Measurements from ENCODE around the gene SOCS6.

SOCS6 gene

DNA sequence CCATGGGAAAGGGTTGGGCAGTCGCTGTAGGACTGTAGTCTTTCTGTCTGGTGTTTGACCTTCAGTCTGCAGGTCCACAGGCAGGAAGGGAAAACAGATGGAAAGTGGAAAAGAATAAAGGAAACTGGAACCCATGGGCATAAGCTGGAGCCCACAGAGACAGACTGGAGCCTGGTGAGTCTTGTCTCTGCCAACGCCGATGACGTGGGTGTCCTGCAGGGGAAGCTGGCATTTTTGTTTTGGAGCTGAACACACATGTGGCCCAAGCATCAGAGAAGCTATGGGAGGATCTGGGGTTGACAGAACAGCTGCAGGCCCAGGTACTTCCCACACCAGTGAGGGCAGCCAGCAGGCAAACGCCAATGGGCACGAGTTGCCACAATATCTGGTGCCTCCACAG, 28.2 kb upstream of the SOCS6 start:
- TF ChIP-seq, protein P1, sequence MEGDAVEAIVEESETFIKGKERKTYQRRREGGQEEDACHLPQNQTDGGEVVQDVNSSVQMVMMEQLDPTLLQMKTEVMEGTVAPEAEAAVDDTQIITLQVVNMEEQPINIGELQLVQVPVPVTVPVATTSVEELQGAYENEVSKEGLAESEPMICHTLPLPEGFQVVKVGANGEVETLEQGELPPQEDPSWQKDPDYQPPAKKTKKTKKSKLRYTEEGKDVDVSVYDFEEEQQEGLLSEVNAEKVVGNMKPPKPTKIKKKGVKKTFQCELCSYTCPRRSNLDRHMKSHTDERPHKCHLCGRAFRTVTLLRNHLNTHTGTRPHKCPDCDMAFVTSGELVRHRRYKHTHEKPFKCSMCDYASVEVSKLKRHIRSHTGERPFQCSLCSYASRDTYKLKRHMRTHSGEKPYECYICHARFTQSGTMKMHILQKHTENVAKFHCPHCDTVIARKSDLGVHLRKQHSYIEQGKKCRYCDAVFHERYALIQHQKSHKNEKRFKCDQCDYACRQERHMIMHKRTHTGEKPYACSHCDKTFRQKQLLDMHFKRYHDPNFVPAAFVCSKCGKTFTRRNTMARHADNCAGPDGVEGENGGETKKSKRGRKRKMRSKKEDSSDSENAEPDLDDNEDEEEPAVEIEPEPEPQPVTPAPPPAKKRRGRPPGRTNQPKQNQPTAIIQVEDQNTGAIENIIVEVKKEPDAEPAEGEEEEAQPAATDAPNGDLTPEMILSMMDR (IDR thresholded peaks at IDR 0.05; ENCODE audit: low read depth, low read length), result no peak
- TF ChIP-seq EZH2phosphoT487 (IDR thresholded peaks at IDR 0.05; ENCODE audit: low read depth), result no peak
- no peaks in the 10 kb centered on the region for H3K9me3 ChIP-seq (ENCODE audit: insufficient read depth, low read length)
- H2AFZ ChIP-seq (ENCODE audit: low read depth, low read length), result no peak overlapping the region
- H3K27ac ChIP-seq (ENCODE audit: low read length), result no peak overlapping the region
- no peaks in the 10 kb centered on the region for H3K4me1 ChIP-seq (ENCODE audit: low read length)
- no peak overlapping the region for H3K4me3 ChIP-seq (ENCODE audit: low read length)
- H3K79me2 ChIP-seq (ENCODE audit: low read length), result no peaks in the 10 kb centered on the region
- H3K4me2 ChIP-seq (ENCODE audit: low read length), result no peak overlapping the region
- no peaks in the 10 kb centered on the region for H4K20me1 ChIP-seq (ENCODE audit: insufficient read depth, low read length)
- no peaks in the 10 kb centered on the region for H3K36me3 ChIP-seq (replicated peaks; ENCODE audit: low read depth, low read length)
- no peaks in the 10 kb centered on the region for H3K27me3 ChIP-seq (ENCODE audit: low read depth, low read length)
- no peak overlapping the region for H3K9ac ChIP-seq (ENCODE audit: low read length)

DNA sequence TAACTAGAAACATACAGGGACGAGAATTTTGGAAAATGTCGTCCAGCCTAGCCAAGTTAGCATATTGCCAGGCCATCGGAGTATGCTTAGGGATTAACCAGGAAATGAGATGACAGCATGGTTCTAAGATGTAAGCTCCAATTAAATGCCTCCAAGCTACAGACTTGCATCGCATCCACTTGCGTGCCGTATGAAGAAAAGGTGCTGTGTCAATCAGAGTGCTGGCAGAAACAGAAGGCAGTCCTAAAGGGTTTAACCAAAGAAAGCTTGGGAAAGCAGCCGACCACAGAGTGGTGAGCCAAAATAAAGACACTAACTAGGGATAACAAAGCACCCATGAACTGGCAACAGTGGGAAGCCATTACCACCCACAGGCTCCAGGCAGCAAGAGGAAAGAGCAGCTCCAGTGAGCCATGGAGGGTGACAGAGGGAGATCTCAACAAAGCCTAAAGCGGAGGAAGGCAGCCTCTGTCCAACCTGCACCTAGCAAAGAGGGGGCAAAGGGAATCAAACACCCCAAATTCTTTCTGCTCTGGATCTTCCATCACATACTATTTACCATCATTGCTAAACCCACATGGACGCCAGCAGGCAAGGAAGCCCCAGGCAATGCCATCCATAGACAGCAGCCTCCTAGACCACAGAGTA, 27.6 kb upstream of the SOCS6 start:
- Histone ChIP-seq H3K4me2 (ENCODE audit: low read length) (no peak overlapping the region), H3K9ac (ENCODE audit: low read length) (no peak overlapping the region), H3K4me3 (ENCODE audit: low read length) (no peak overlapping the region), H3K4me1 (ENCODE audit: low read length) (no peaks in the 10 kb centered on the region), H4K20me1 (ENCODE audit: insufficient read depth, low read length) (no peaks in the 10 kb centered on the region), H2AFZ (ENCODE audit: low read depth, low read length) (no peak overlapping the region), H3K27ac (ENCODE audit: low read length) (no peak overlapping the region), H3K27me3 (ENCODE audit: low read depth, low read length) (no peaks in the 10 kb centered on the region), H3K36me3 (replicated peaks; ENCODE audit: low read depth, low read length) (no peaks in the 10 kb centered on the region), H3K79me2 (ENCODE audit: low read length) (no peaks in the 10 kb centered on the region), H3K9me3 (ENCODE audit: insufficient read depth, low read length) (no peaks in the 10 kb centered on the region)
- no peak for TF ChIP-seq EZH2phosphoT487 (IDR thresholded peaks at IDR 0.05; ENCODE audit: low read depth)
- TF ChIP-seq, protein P1 (IDR thresholded peaks at IDR 0.05; ENCODE audit: low read depth, low read length), result no peak

DNA sequence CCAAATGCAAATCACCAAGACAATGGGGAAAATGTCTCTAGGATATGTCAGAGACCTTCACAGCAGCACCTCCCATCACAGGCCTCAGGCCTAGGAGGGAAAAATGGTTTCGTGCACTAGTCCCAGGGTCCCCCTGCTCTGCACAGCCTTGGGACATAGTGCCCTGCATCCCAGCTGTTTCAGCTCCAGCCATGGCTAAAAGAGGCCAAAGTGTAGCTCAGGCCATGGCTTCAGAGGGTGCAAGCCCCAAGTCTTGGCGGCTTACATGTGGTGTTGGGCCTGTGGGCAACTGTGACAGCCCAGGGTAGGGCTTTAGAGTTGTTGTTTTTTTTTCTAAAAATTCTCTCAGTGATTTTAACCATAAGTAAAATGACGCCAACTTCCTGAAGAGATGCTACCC, 25.5 kb upstream of the SOCS6 start:
- Histone ChIP-seq H3K27ac (ENCODE audit: low read length) (no peak overlapping the region), H3K9ac (ENCODE audit: low read length) (no peak overlapping the region), H3K9me3 (ENCODE audit: insufficient read depth, low read length) (0 out of 2 replicates have a peak, but pooled peaks cover 4% of the 10 kb centered on the region), H3K4me1 (ENCODE audit: low read length) (no peaks in the 10 kb centered on the region), H3K79me2 (ENCODE audit: low read length) (no peaks in the 10 kb centered on the region), H3K27me3 (ENCODE audit: low read depth, low read length) (no peaks in the 10 kb centered on the region), H2AFZ (ENCODE audit: low read depth, low read length) (no peak overlapping the region), H3K4me2 (ENCODE audit: low read length) (no peak overlapping the region), H3K4me3 (ENCODE audit: low read length) (no peak overlapping the region), H4K20me1 (ENCODE audit: insufficient read depth, low read length) (no peaks in the 10 kb centered on the region), H3K36me3 (replicated peaks; ENCODE audit: low read depth, low read length) (no peaks in the 10 kb centered on the region)
- no peak for TF ChIP-seq EZH2phosphoT487 (IDR thresholded peaks at IDR 0.05; ENCODE audit: low read depth)
- TF ChIP-seq, protein P1 (IDR thresholded peaks at IDR 0.05; ENCODE audit: low read depth, low read length), result no peak

DNA sequence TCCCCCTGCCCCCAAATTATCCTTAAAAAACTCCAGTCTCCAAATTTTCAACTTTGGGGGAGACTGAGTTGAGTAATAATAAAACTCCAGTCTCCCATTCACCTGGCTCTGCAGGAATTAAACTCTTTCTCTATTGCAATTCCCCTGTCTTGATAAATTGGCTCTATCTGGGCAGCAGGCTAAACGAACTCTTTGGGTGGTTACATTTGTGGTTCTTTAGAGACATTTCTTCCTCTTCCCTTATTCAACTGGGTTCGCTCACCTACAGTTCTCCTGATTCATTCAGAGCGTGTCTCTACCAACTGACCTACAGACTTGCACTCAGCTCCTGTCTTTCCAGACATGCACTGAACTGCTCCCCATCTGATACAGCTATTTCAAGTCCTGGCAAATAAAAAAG, 17.1 kb upstream of the SOCS6 start:
- Histone ChIP-seq H3K9me3 (ENCODE audit: insufficient read depth, low read length) (peaks cover 40% of the 10 kb centered on the region), H3K4me3 (ENCODE audit: low read length) (no peak overlapping the region), H3K9ac (ENCODE audit: low read length) (no peak overlapping the region), H4K20me1 (ENCODE audit: insufficient read depth, low read length) (no peaks in the 10 kb centered on the region), H3K4me2 (ENCODE audit: low read length) (no peak overlapping the region), H3K79me2 (ENCODE audit: low read length) (no peaks in the 10 kb centered on the region), H2AFZ (ENCODE audit: low read depth, low read length) (no peak overlapping the region), H3K27me3 (ENCODE audit: low read depth, low read length) (no peaks in the 10 kb centered on the region), H3K4me1 (ENCODE audit: low read length) (no peaks in the 10 kb centered on the region), H3K27ac (ENCODE audit: low read length) (no peak overlapping the region), H3K36me3 (replicated peaks; ENCODE audit: low read depth, low read length) (no peaks in the 10 kb centered on the region)
- TF ChIP-seq, protein P1 (IDR thresholded peaks at IDR 0.05; ENCODE audit: low read depth, low read length), result no peak
- TF ChIP-seq EZH2phosphoT487 (IDR thresholded peaks at IDR 0.05; ENCODE audit: low read depth), result no peak

Data from OCI-LY3 (cell line).